ENCODE results near the gene LRMDA. TPM values are rescaled to one million over a fixed set of nuclear protein-coding genes. Genes with fewer than 3 reads are reported as not detected.
A peak's percentile ranks its signal among the peaks of the same experiment; 100 is the strongest.

LRMDA gene
- total and polyA plus RNA-seq, 2 of the 13 experiments (the other 11 are each of a cell fraction or from before 2014, with no cell fraction given) = 13.4 to 22.0 TPM

DNA sequence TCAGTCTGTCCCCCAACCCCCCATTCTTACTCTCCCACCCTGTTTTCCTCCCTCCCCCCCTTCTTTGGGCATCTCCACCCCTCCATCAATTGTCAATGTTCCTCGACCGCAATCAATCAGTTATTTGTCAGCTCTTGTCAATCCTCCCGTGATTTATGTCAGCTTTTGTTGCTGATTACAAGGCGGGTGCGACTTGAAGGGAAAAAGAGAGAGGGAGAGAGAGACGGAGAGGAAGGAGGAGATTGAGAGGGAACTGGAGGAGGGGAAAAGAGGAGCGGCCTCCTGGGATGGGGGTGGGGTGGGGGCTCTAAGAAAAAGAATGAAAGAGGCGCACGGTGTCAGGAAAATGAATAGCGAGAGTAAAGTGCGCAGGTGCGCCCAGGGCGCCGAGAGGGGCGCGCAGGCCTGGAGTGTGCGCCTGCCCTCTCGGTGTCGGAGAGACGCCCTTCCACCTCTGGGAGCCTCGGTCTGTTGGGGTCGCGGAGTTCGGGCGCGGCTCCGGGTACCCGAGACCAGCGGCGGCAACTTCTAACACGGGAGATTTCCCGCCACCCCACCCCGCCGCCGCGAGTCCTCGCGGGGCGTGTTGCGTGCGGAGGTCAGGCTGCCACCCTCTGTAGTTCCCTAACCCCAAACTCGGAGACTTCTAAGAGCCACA, 28.8 kb upstream of the LRMDA start (continued):
- no peak for TF ChIP-seq ATM (IDR thresholded peaks at IDR 0.05; ENCODE audit: borderline replicate concordance)
- TF ChIP-seq GATAD1 (CRISPR knock-in tag; IDR thresholded peaks at IDR 0.05) = no peak
- no peak for TF ChIP-seq ZNF577 (CRISPR knock-in tag; IDR thresholded peaks at IDR 0.05; ENCODE audit: borderline replicate concordance, low read depth)
- TF ChIP-seq ZNF713 (CRISPR knock-in tag; IDR thresholded peaks at IDR 0.05) = no peak
- TF ChIP-seq, protein P1, sequence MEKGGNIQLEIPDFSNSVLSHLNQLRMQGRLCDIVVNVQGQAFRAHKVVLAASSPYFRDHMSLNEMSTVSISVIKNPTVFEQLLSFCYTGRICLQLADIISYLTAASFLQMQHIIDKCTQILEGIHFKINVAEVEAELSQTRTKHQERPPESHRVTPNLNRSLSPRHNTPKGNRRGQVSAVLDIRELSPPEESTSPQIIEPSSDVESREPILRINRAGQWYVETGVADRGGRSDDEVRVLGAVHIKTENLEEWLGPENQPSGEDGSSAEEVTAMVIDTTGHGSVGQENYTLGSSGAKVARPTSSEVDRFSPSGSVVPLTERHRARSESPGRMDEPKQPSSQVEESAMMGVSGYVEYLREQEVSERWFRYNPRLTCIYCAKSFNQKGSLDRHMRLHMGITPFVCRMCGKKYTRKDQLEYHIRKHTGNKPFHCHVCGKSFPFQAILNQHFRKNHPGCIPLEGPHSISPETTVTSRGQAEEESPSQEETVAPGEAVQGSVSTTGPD (CRISPR knock-in tag; IDR thresholded peaks at IDR 0.05) = 0 out of 2 replicates have a peak, but pooled peaks have one; percentile 15
- TF ChIP-seq, protein P2, sequence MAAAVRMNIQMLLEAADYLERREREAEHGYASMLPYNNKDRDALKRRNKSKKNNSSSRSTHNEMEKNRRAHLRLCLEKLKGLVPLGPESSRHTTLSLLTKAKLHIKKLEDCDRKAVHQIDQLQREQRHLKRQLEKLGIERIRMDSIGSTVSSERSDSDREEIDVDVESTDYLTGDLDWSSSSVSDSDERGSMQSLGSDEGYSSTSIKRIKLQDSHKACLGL (CRISPR knock-in tag; IDR thresholded peaks at IDR 0.05) = no peak
- no peak for TF ChIP-seq ZMAT3 (CRISPR knock-in tag; conservative IDR thresholded peaks at IDR 0.05)
- no peak for TF ChIP-seq NRL (CRISPR knock-in tag; IDR thresholded peaks at IDR 0.05; ENCODE audit: borderline replicate concordance)
- no peak for TF ChIP-seq KLF13 (CRISPR knock-in tag; IDR thresholded peaks at IDR 0.05)
- TF ChIP-seq ZNF496 (CRISPR knock-in tag; IDR thresholded peaks at IDR 0.05; ENCODE audit: insufficient replicate concordance) = no peak
- TF ChIP-seq REL (CRISPR knock-in tag; conservative IDR thresholded peaks at IDR 0.05) = no peak; the same call in 1 of the 2 replicates
- no peak for TF ChIP-seq RAD21 (CRISPR knock-in tag; IDR thresholded peaks at IDR 0.05)
- TF ChIP-seq, protein P3, sequence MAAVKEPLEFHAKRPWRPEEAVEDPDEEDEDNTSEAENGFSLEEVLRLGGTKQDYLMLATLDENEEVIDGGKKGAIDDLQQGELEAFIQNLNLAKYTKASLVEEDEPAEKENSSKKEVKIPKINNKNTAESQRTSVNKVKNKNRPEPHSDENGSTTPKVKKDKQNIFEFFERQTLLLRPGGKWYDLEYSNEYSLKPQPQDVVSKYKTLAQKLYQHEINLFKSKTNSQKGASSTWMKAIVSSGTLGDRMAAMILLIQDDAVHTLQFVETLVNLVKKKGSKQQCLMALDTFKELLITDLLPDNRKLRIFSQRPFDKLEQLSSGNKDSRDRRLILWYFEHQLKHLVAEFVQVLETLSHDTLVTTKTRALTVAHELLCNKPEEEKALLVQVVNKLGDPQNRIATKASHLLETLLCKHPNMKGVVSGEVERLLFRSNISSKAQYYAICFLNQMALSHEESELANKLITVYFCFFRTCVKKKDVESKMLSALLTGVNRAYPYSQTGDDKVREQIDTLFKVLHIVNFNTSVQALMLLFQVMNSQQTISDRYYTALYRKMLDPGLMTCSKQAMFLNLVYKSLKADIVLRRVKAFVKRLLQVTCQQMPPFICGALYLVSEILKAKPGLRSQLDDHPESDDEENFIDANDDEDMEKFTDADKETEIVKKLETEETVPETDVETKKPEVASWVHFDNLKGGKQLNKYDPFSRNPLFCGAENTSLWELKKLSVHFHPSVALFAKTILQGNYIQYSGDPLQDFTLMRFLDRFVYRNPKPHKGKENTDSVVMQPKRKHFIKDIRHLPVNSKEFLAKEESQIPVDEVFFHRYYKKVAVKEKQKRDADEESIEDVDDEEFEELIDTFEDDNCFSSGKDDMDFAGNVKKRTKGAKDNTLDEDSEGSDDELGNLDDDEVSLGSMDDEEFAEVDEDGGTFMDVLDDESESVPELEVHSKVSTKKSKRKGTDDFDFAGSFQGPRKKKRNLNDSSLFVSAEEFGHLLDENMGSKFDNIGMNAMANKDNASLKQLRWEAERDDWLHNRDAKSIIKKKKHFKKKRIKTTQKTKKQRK (IDR thresholded peaks at IDR 0.05; ENCODE audit: low read length) = no peak
- TF ChIP-seq NCOR1 (IDR thresholded peaks at IDR 0.05; ENCODE audit: borderline replicate concordance, low read length) = peak; percentile 66; the same call in 1 of the 2 replicates
- TF ChIP-seq, protein P4, sequence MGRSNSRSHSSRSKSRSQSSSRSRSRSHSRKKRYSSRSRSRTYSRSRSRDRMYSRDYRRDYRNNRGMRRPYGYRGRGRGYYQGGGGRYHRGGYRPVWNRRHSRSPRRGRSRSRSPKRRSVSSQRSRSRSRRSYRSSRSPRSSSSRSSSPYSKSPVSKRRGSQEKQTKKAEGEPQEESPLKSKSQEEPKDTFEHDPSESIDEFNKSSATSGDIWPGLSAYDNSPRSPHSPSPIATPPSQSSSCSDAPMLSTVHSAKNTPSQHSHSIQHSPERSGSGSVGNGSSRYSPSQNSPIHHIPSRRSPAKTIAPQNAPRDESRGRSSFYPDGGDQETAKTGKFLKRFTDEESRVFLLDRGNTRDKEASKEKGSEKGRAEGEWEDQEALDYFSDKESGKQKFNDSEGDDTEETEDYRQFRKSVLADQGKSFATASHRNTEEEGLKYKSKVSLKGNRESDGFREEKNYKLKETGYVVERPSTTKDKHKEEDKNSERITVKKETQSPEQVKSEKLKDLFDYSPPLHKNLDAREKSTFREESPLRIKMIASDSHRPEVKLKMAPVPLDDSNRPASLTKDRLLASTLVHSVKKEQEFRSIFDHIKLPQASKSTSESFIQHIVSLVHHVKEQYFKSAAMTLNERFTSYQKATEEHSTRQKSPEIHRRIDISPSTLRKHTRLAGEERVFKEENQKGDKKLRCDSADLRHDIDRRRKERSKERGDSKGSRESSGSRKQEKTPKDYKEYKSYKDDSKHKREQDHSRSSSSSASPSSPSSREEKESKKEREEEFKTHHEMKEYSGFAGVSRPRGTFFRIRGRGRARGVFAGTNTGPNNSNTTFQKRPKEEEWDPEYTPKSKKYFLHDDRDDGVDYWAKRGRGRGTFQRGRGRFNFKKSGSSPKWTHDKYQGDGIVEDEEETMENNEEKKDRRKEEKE (IDR thresholded peaks at IDR 0.05) = no peak
- no peak for TF ChIP-seq PLRG1 (conservative IDR thresholded peaks at IDR 0.05)

Data from HepG2 (cell line).